Hematopoietic multipotent progenitor cell treated with erythropoietin and hydrocortisone succinate and interleukin-3 and kit ligand, for 17 days (in vitro differentiated cells): Measurements from ENCODE around the gene TRIAP1.
A peak's percentile ranks its signal among the peaks of the same experiment; 100 is the strongest.

ENCODE experiments used
- DNase-seq: peaks from one replicate; pipeline ENCODE4 v3.0.0-alpha.2; 2015; ENCODE audit warnings: low spot score

The TRIAP1 gene

DNA sequence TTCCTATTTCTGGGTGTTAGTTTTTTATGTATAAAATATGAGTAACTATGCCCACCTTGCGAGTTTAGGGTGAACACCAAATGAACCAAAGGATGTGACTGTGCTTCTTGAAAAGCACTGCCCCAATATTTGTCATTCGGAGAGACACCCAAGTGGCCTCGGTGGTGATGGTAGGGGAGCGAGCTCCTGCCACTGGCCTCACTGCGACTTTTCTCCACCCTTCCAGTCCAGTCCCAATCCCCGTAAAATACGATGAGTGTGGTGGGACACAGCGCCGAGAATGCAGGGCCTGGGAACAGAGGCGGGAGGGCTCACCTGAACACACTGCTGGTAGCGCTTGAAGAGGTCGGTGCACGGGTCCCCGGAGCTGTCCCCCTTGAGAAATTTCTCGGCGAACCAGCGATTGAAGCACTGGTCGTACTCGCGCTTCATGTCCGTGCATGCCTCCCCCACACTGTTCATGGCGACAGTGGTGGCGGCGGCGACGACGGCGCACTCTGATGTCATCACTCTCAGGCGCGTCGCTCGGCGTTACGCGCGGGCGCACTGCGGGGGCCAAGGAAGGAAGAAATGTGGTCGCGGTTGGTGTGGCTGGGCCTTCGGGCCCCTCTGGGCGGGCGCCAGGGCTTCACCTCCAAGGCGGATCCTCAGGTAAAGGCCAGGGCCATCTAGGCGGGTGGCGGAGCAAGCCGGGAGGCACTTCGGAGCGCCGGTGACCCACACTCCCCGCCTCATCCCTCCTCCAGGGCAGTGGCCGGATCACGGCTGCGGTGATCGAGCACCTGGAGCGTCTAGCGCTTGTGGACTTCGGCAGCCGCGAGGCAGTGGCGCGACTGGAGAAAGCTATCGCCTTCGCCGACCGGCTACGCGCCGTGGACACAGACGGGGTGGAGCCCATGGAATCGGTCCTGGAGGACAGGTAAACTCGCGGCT lies at the start of gene TRIAP1, which contains the start of gene GATC:
Gene TRIAP1, minus strand, starts transcription at position 474 of the 933 bp plus-strand sequence. Its CDS starts 12 bp downstream, at position 462.
Gene GATC, plus strand, starts transcription at position 534 of the 933 bp plus-strand sequence. Its CDS starts 37 bp downstream, at position 571.
- DNase-seq, result peak; percentile 85

- DNase-seq, result no peak
These were observed 49.1 kb upstream of the TRIAP1 start for GRCh38 chr12:120495186-120495730.

DNA sequence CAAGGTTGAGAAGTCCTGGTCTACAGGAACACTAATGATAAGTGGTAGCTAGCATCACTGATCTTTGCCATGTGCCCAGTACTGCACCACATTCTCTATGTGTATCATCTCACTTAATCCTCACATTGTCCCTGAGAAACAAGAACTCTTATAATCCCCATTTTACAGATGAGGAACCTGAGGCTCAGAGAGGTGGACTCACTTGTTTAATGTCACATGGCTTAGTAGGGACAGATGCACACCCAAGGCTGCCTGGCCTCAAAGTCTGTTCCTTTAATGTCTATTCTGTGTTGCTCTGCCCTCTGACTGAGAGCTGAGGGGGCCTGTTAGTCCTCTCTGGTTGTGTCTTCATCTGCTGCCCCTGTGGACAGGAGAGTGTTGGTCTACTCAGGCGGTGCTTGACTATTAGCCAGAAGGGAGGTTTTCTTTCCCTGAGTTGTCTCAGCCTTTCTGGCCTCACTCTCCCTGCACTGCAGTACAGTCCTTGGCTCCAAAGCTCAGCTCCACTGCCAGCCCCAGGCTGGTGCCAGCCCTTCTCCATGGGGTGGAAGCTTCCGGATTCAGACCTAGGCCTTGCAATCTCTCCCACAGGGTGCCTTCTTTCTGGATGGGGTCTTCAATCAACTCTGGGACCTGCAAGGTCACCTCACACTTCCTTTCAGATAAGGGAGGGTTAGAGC lies 44.8 kb upstream of the TRIAP1 start:
- no peak for DNase-seq

- no peak for DNase-seq
These were observed 44.1 kb upstream of the TRIAP1 start for GRCh38 chr12:120490325-120490724.

DNA sequence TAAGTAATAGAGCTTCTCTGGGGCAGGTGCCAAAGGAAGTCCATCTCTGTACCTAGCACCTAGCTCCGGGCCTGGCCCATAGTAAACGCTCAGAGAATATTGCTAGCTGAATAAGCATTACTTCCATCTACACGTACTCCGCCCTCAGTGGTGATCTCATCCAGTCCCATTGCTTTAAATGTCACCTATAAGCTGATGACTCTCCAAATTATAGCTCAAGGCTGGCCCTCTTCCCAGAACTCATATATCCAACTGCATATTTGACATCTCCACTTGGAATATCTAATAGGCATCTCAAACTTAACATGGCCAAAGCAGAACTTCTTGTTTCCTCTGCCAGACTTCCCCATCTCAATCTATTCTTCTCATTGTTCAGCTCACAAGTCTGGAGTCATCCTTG lies 42.8 kb upstream of the TRIAP1 start:
- no peak for DNase-seq

DNA sequence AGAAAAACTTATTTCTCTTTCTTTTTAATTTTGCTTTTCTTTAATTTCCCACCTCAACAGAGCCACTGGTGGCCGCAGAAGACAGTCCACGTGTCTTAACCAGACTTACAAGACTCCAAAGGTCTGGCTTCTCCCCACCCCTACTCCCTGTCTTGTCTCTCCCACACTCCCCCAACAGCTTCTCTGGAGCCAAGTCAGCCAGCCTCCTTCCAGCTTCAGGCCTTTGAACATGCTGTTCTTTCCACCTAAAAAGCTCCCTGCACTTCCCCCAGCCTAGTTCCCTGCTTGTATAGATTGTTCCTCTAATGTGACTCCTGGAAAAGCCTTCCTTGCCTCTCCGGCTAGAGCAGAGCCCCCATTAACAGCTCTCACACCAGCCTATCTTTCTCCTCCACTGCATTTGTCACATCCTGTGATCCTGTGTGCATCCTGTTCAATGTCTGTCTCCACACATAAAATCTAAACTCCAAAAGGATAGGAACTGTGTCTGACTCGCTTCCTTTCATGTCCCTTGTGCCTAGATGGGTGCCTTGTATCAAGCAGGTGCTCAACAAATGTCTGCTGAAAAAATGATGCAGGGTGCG lies 42.0 kb upstream of the TRIAP1 start:
- no peak for DNase-seq

DNA sequence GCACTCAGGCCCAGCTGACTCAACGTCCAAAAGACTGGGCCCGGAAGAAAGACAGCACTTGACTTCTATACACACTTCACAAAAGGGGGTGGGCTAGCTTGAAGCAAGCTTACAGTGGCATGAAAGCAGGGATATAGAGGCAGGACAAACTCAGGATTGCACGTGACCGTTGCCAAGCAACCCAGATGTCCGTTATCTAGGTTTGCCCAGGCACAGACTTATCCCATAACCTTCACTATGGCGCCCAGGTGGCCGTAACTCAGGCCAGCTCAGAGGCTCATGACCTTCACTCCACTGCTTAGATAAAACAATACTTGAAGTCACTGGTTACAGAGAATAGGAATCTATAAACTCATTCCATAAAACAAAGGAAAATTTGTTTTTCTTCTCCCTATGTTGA lies 41.4 kb upstream of the TRIAP1 start:
- peak; percentile 50 for DNase-seq

- DNase-seq, result no peak
These were observed 40.0 kb upstream of the TRIAP1 start for GRCh38 chr12:120485961-120486881.

GRCh38 chr12:120483621-120484020 lies 37.4 kb upstream of the TRIAP1 start:
- no peak for DNase-seq

- DNase-seq, result no peak
These were observed 35.0 kb upstream of the TRIAP1 start for GRCh38 chr12:120481022-120481767.

- no peak for DNase-seq
These were observed 34.0 kb upstream of the TRIAP1 start for GRCh38 chr12:120480211-120480610.

GRCh38 chr12:120479458-120479857 lies 33.3 kb upstream of the TRIAP1 start:
- no peak for DNase-seq

GRCh38 chr12:120475643-120476042 lies 29.5 kb upstream of the TRIAP1 start:
- DNase-seq, result no peak

GRCh38 chr12:120474616-120474960 lies 28.4 kb upstream of the TRIAP1 start:
- no peak for DNase-seq

DNA sequence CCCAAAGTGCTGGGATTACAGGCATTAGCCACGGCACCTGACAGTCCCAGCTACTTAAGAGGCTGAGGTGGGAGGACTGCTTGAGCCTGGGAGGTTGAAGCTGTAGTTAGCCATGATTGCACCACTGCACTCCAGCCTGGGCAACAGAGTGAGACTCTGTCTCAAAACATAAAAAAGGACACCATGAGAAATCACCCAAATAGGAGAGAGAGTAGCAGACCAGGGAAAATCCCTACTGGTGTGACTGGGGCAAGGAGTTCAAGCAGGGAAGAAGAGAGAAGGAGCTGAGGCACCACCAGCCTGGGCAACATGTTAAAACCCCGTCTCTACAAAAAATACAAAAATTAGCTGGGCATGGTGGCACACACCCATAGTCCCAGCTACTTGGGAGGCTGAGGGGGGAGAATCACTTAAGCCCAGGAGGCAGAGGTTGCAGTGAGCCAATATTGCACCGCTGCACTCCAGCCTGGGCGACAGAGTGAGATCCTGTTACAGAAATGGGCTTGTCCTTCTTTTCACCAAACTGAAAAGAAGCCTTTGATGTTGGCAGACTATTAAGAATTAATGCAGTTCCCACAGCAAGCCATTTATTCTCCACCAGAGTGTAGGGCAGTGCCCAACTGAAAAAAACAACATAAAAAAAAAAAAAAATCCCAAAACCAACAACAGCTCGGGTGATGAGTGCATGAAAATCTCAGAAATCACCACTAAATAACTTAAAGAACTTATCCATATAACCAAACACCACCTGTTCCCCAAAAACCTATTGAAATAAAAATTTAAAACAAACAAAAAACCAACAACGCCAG lies 27.8 kb upstream of the TRIAP1 start:
- no peak for DNase-seq

DNA sequence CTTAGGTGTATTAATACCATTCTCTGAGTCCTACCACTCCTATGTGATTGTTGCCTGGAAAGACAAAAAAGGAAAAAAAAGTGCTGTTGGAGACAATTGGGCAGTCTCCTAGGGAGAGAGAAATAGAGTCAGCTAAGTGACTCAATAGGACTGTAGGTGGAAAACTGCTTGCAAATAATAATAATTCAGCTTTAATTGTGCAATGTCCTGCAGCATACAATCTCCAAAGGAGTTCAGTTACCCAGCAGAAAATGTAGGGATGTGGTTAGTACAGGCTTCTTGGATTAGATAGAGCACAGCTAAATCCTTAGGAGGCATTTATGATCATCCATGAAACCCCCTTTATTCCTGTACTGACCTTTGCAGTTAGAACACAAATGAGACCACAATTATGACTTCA lies 26.3 kb upstream of the TRIAP1 start:
- no peak for DNase-seq

DNA sequence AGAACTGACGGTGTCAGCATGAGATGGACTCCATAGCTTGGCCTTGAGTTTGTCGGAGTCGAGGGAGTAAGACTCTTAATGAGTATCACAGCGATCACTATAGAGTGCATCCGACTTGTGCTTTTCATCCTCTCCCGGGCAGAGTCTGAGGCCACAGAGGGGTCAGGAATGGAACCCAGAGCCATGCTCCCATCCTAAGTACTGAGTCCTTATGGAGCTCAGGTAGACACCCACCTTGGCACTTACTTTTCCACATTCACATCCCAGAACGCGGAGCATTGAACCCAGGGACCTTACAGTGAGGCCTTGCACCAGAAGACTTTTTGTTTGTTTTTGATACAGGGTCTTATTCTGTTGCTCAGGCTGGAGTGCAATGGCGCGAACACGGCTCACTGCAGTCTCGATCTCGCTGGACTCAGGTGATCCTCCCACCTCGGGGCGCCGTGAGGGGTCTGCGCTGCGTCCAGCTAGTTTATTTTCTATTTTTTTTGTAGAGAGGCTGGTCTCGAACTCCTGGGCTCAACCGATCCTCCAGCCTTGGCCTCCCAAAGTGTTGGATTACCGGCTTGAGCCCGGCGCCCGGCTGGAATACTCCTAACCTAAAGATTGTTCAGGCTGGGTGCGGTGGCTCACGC lies 24.1 kb upstream of the TRIAP1 start:
- no peak for DNase-seq

DNA sequence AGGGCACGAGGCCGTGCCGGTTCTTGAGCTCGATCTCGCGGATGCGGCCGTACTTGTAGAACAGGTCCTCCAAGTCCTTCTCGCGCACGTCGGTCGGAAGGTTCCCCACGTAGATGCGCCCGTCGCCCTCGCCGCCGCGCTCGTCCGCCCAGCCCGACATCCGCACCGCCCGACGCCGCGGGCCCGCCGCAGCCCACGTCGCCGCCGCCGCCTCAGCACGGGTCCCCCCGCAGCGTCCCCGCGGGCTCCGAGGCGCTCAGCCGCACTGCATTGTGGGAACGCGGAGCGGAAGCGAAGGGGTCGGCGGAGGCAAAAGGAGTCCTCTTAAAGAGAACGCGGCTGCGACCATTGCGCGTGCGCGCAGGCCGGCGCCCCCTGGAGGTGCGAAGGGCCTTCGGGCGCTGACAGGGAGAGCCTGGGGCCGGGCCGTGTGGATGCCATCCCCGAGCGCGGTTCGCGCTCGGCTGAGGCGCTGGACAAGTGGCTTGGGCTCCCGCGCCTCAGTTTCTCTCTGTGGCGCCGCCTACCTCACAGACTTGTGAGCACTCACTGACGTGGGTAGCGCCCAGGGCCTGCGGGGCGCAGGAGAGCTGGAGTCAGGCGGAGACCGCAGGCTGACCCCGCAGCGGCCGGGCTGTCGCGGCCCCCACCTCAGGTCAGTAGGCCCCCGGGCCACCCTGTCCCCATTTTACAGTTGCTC lies 23.4 kb upstream of the TRIAP1 start, which contains the start of gene SRSF9:
Gene SRSF9, minus strand, starts transcription at position 299 of the 700 bp plus-strand sequence. Its CDS starts 139 bp downstream, at position 160.
- peak; percentile 97 for DNase-seq
